Measurements from ENCODE around the gene YAF2.
A peak's percentile ranks its signal among the peaks of the same experiment; 100 is the strongest.

The YAF2 gene, protein sequence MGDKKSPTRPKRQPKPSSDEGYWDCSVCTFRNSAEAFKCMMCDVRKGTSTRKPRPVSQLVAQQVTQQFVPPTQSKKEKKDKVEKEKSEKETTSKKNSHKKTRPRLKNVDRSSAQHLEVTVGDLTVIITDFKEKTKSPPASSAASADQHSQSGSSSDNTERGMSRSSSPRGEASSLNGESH

DNA sequence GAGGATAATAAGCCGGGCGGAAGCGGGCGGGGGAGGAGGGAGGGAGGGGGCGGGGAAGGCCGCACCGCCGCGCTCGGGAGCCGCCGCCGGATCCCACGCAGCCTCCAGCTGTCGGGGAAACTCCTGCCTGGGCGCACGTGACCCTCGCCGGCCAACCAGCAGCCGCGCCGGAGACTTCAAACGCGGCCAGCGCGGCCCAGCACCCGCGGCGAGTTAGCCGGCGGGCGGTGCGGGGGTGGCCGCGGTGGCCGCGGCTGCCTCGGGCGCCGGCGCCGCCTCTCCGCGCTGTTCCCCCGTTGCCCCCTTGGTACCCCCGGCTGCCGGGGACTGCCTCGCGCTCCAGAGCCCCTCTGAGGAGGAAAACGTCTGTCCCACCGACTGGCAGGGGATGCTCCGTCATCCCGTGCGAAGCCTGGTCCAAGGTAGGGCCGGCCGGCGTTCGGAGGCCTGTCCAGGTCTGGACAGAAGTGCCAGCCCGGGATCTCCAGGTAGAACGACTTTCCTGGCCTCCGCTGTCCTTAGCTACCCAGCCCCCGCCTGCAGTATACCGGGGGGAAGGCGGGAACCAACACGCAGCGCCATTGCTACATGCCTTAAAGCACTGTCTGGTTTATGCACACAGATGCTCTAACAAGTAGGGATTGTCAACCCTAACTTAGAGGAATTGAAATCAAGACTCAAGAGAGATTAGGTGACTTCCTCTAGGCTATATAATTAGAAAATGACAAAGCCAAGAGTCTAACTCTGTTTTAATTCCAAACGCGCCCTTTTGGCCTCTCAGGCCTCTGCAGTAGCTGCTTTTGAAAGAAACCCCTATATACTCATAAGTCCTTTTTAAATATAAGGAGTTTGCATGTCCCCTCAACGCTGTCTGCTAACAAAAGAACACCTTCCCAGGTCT, at the start of gene YAF2:
TSS of gene YAF2 (minus strand) at position 9 of the 901 bp plus-strand sequence. CDS start 68 bp downstream, outside the sequence.
- peak; percentile 97 for DNase-seq (ENCODE audit: low spot score)

GRCh38 chr12:42286741-42287140, 48.7 kb upstream of the YAF2 start:
- DNase-seq (ENCODE audit: low spot score) = no peak

DNA sequence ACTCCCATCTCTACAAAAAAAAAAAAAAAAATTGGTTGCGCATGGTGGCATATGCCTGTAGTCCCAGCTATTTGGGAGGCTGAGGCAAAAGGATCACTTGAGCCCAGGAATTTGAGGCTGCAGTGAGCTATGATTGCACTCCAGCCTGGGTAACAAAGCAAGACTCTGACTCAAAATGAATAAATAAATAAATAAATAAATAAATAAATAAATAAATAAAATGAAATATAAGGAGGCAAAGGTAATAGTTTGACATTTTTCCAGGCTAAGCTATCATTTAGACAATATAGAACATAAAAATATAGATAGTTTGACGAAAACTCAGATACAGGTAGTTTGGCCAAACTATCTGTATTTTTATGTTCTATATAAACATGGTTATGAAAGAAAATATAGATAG, 47.4 kb upstream of the YAF2 start:
- DNase-seq (ENCODE audit: low spot score) = no peak

DNA sequence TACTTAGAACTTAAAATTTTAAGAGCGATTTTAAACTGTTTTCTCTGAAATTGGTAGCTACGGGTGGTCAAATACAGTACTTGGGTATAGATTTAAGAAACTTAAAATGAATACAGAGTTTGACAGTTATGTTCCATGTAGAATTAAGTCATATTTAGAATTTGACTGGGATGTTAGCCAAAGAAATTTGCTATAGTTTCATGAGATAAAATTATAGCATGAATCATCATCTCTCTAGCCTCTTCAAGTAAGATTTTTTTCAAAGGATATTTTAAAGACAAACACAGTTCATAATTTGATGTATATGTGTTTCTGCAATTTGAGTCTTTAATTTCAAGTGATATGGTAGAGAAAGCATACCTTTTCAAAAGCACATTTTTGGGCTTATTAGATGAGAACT, 46.8 kb upstream of the YAF2 start:
- no peak for DNase-seq (ENCODE audit: low spot score)

- no peak for DNase-seq (ENCODE audit: low spot score)
These were observed 46.1 kb upstream of the YAF2 start for GRCh38 chr12:42284157-42284556.

DNA sequence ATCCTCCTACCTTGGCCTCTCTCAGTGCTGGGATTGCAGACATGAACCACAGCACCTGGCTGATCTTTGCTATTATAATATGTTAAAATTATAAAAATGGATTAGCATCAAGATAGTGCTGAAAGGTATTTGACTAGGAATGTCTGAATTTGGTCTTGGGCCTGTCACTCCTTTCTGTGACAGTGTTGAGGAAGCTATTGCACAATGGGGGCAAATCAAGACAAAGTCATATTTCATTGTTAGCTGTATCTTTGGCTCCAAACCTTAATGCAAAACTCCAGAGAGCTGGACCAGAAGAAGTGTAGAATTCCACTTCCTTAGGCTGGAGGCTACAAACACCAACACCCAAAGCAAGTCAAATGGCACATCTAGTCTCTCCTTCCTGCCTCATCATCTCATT, 45.7 kb upstream of the YAF2 start:
- no peak for DNase-seq (ENCODE audit: low spot score)

GRCh38 chr12:42282294-42282693, 44.2 kb upstream of the YAF2 start:
- no peak for DNase-seq (ENCODE audit: low spot score)

GRCh38 chr12:42281844-42282243, 43.8 kb upstream of the YAF2 start:
- DNase-seq (ENCODE audit: low spot score) = no peak

GRCh38 chr12:42281278-42281677, 43.2 kb upstream of the YAF2 start:
- no peak for DNase-seq (ENCODE audit: low spot score)

- no peak for DNase-seq (ENCODE audit: low spot score)
These were observed 40.1 kb upstream of the YAF2 start for GRCh38 chr12:42278128-42278510.

DNA sequence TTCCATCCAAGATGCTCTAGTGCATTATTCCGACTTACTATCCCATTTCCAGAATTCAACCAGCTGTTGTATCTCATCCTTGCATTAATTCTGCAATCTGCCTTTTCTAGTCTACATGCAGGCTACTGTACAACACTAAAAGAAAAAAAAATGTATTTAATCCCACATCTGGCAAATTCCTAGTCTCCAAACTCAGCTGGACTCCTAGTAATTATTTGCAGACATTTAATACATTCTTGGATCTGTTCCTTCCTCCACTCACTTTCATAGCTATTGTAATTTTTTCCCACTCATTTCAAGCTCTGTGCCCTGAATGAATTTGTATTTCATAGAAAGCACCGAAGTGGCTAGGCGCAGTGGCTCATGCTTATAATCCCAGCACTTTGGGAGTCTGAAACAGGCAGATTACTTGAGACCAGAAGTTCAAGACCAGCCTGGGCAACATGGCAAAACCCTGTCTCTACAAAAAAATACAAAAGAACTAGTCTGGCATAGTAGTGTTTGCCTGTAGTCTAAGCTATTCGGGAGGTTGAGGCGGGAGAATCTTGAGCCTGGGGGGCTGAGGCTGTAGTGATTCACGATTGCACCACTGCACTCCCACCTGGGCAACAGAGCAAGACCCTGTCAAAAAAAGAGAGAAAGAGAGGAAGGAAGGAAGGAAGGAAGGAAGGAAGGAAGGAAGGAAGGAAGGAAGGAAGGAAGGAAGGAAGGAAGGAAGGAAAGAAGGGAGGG, 39.5 kb upstream of the YAF2 start:
- no peak for DNase-seq (ENCODE audit: low spot score)

- DNase-seq (ENCODE audit: low spot score) = no peak
These were observed 37.5 kb upstream of the YAF2 start for GRCh38 chr12:42275499-42275898.

DNA sequence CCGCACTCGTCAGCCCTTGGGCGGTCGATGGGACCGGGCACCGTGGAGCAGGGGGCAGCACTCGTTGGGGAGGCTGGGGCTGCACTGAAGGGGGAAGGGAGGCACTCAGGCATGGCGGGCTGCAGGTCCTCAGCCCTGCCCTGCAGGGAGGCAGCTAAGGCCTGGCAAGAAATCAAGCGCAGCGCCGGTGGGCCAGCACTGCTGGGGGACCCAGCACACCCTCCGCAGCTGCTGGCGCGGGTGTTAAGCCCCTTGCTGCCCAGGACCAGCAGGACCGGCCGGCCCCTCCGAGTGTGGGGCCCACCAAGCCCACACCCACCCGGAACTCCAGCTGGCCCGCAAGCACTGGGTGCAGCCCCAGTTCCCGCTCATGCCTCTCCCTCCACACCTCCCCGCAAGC, 35.7 kb upstream of the YAF2 start:
- DNase-seq (ENCODE audit: low spot score) = no peak

DNA sequence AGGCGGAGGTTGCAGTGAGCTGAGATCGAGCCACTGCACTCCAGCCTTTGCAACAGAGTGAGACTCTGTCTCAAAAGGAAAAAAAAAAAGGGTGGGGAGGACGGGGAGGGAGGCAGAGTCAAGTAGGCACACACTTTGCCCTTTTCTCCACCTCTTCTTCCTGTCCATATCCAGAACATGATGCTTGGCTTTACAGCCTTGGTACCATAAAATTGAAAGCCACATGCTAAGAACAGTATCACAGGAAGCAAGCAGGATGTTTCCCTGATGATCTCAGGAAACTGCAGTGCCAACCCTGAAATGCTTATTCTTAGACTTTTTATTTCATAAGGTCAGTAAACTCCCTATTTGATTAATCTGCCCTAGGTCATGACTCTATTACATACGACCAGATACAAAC, 32.5 kb upstream of the YAF2 start:
- DNase-seq (ENCODE audit: low spot score) = no peak

- DNase-seq (ENCODE audit: low spot score) = no peak
These were observed 29.6 kb upstream of the YAF2 start for GRCh38 chr12:42267413-42268190.

DNA sequence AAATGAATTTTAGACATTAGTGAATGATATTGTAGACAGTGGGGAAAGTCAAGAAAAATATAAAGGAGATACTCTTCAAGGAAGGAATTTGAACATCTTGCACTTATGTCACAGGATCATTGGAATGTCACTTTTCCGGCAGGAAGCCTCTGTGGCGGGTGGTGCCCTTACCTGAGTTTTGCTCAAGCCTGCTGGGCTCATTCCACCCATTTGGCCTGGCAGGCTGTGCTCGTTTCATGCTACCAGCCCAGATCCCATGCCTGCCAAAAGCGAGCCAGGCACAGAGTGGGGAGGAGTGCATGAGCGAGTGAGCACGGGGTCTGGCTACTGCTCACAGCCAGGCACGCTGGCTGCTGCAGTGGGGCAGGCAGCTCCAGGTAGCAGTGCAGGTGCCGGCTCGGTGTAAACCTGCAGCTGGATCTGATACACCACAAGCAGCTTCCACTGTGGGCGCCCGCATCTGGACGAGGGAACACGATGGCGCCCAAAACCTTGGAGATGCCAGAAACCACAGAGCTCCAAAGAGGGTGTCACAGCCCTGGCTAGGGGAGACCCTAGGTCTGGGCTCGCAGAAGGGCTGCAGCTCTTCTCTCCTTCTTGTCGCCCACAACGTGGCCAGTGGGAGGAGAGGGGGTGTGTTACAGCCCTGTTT, 28.7 kb upstream of the YAF2 start:
- no peak for DNase-seq (ENCODE audit: low spot score)

- DNase-seq (ENCODE audit: low spot score) = no peak
These were observed 24.2 kb upstream of the YAF2 start for GRCh38 chr12:42262271-42262670.

DNA sequence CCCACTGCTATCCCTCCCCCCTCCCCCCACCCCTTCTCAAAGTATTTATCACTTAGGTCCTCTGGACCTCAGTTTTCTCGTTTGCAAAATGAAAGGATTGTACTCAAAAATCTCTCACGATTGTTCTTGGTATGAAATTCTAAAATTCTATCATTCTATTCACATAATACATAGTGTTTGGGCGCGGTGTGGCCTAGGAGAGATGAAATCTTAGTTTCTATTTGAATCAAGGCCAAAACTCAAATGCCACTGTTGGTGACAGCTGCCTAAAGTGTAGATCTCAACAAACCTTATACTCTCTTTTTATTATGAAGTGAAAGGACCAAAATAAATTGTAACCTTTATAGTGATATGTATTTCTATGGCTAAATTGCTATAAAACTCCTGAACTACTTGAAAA, 23.7 kb upstream of the YAF2 start:
- no peak for DNase-seq (ENCODE audit: low spot score)

DNA sequence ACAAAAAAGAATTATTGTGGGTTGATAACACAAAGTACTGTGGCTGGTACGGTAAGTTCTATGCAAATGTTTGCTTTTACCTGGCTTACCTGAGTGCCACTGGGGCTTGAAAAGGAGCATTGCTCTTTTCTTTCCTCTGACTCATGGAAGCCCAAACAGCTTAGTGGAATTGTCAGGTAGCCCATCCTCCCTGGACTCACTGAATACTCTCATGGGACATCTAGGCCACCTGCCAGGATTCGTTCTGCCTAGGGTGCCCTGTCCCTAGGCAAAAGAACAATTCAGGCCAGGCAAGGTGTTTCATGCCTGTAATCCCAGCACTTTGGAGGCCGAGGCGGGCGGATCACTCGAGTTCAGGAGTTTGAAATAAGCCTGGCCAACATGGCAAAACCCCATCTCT, 22.5 kb upstream of the YAF2 start:
- no peak for DNase-seq (ENCODE audit: low spot score)

- DNase-seq (ENCODE audit: low spot score) = no peak
These were observed 21.7 kb upstream of the YAF2 start for GRCh38 chr12:42259699-42260098.

GRCh38 chr12:42255866-42256261, 17.8 kb upstream of the YAF2 start:
- DNase-seq (ENCODE audit: low spot score) = no peak
